CD4-positive, alpha-beta memory T cell (primary cell): Measurements from ENCODE around the gene CCSER1. TPM values are rescaled to one million over a fixed set of nuclear protein-coding genes. Genes with fewer than 3 reads are reported as not detected.

Source experiments
- CTCF ChIA-PET: fragments of 350-600 bp; sonication (Branson Sonifier 250); formaldehyde crosslinking; loops from one replicate; lab custom pipeline; 2021; ENCODE audit warnings: inconsistent platforms; ENCODE audit not compliant: partially characterized antibody; lab: Charles Lee
- POLR2A ChIA-PET: fragments of 350-600 bp; sonication (Branson Sonifier 250); formaldehyde crosslinking; loops from one replicate; lab custom pipeline; 2021; ENCODE audit not compliant: partially characterized antibody; lab: Charles Lee
- DNase-seq, 5 donors: peaks; one replicate each; pipeline versions ENCODE4 v3.0.0 to v3.0.0-alpha.2; 2020 to 2022; ENCODE audit warnings: mixed read lengths in 1 of 5
- H3K27ac ChIP-seq: one replicate; pipeline ENCODE4 v1.7.0; 2013; ENCODE audit warnings: low read depth, low read length
- H3K27me3 ChIP-seq: 2 replicates; pipeline ENCODE4 v1.7.0; 2013; ENCODE audit warnings: mild to moderate bottlenecking, low read length, moderate library complexity; ENCODE audit not compliant: insufficient read depth
- H3K36me3 ChIP-seq: 2 replicates; pipeline ENCODE4 v1.7.0; 2013; ENCODE audit warnings: mild to moderate bottlenecking, low read length, moderate library complexity; ENCODE audit not compliant: insufficient read depth
- H3K4me1 ChIP-seq: 2 replicates; pipeline ENCODE4 v1.7.0; 2013; ENCODE audit warnings: mild to moderate bottlenecking, low read length, moderate library complexity; ENCODE audit not compliant: insufficient read depth
- H3K4me3 ChIP-seq, 2 donors: one replicate each; pipeline ENCODE4 v1.7.0; 2013; ENCODE audit warnings: low read length in 2 of 2, mild to moderate bottlenecking in 1 of 2
- H3K9me3 ChIP-seq, 2 donors: one replicate each; pipeline ENCODE4 v1.7.0; 2013; ENCODE audit warnings: low read length in 2 of 2, control low read depth in 1 of 2; ENCODE audit not compliant: control insufficient read depth in 1 of 2
- H3K27ac Mint-ChIP-seq, 7 donors: one replicate each; pipeline ENCODE4 v1.8.0; 2020 to 2021; ENCODE audit warnings: mixed read lengths in 7 of 7, mild to moderate bottlenecking in 6 of 7, inconsistent platforms in 3 of 7, moderate library complexity in 3 of 7
- H3K27me3 Mint-ChIP-seq, 2 donors: one replicate each; pipeline ENCODE4 v1.8.0; 2020 to 2021; ENCODE audit warnings: mixed read lengths in 2 of 2
- H3K36me3 Mint-ChIP-seq, 2 donors: one replicate each; pipeline ENCODE4 v1.8.0; 2020 to 2021; ENCODE audit warnings: mixed read lengths in 2 of 2, inconsistent platforms in 1 of 2, mild to moderate bottlenecking in 1 of 2
- H3K4me1 Mint-ChIP-seq, 4 donors: one replicate each; pipeline ENCODE4 v1.8.0; 2020 to 2021; ENCODE audit warnings: mixed read lengths in 4 of 4, mild to moderate bottlenecking in 1 of 4
- H3K4me3 Mint-ChIP-seq, 8 donors: one replicate each; pipeline ENCODE4 v1.8.0; 2020 to 2021; ENCODE audit warnings: mixed read lengths in 8 of 8, mild to moderate bottlenecking in 7 of 8, moderate library complexity in 6 of 8, inconsistent platforms in 3 of 8
- H3K9me3 Mint-ChIP-seq, 8 donors: one replicate each; pipeline ENCODE4 v1.8.0; 2020 to 2021; ENCODE audit warnings: mixed read lengths in 8 of 8, mild to moderate bottlenecking in 5 of 8, inconsistent platforms in 3 of 8, moderate library complexity in 1 of 8
- intact Hi-C: fragments of 100-400 bp; cut with micrococcal nuclease; formaldehyde crosslinking; loops from one replicate; pipeline ENCODE4 v1.15.1; 2023
- polyA plus RNA-seq, 2 donors: library from polyadenylated mRNA; unstranded; fragments of 300-500 nt; fragmentation: Illumina TruSeq; gene quantifications; one replicate each; pipeline ENCODE4 v1.2.3, GENCODE V29; 2021
- total RNA-seq, 2 experiments: library from RNA; stranded (reverse); gene quantifications; one replicate each; pipeline ENCODE4 v1.2.3, GENCODE V29; 2021

Gene CCSER1
- total and polyA plus RNA-seq, 4 experiments from 2014 or later, result 0.47 to 2.0 (median 1.7) TPM; not detected in 1

DNA sequence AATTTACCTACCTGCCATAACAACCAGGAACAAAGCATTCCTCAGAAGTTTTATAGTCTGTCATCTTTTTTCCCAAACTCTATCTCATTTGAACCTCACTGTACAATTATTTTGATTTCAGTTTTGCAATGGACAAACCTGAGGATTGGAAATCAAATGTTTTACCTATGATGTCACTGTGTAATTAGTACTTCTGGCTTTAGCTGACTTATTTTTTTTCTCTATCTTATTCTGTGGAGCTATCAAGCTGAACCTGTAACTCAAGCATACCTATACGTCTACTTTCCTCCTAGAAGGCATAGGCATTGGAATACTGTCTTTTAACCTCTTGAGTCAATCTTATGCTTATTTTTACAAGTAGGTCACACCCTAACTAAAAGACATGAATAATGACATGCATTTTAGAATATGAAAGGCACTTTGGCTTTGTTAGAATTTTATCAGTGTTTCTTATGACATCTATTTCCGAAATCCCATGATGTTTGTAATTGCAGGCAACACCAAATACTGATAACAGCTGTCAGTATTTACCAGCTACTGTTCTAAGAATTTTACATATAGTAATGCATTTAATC lies 21.5 kb downstream of the CCSER1 start:
- H3K4me3 ChIP-seq, result no peak overlapping the region
- Mint-ChIP-seq H3K9me3 (peaks cover 0 to 4% (median under 1%) of the 10 kb centered on the region in 8 donors), H3K4me3 (no peak overlapping the region), H3K4me1 (no peaks in the 10 kb centered on the region), H3K27ac (no peak overlapping the region), H3K36me3 (no peaks in the 10 kb centered on the region), H3K27me3 (peaks cover 0 to 1% of the 10 kb centered on the region in 2 donors)
- POLR2A ChIA-PET, result no interaction called here
- CTCF ChIA-PET, result no interaction called here
- DNase-seq, result no peak
- no peaks in the 10 kb centered on the region for H3K4me1 ChIP-seq
- H3K36me3 ChIP-seq, result no peaks in the 10 kb centered on the region
- no peak overlapping the region for H3K27ac ChIP-seq
- H3K27me3 ChIP-seq, result no peaks in the 10 kb centered on the region
- no peaks in the 10 kb centered on the region for H3K9me3 ChIP-seq
- intact Hi-C loops, result no loop called here

DNA sequence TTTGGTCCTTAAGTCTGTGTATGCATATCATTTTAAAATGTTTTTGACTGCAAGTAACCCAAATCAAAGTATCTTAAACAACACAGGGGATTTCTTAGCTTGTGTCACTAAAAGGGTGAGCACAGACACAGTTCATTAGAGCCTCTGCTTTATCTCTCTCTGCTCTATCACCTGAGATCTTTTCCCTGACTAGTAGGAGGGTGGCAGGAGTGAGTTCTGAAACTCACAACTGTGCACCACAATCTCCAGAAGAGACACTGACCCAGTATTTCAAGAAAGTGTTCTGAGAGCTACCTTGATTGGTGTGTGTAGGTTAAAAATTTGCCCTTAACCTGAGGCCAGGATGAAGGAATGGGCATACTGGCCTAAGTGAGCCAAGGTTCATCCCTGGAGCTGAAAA lies 24.8 kb downstream of the CCSER1 start:
- Histone ChIP-seq H3K4me1 (no peaks in the 10 kb centered on the region), H3K9me3 (no peaks in the 10 kb centered on the region), H3K27me3 (no peaks in the 10 kb centered on the region), H3K4me3 (no peak overlapping the region), H3K36me3 (no peaks in the 10 kb centered on the region), H3K27ac (no peak overlapping the region)
- no peak for DNase-seq
- no peaks in the 10 kb centered on the region for H3K36me3 Mint-ChIP-seq
- ChIA-PET POLR2A (no interaction called here), CTCF (no interaction called here)
- no peak overlapping the region for H3K4me3 Mint-ChIP-seq
- peak overlapping the region in 1 of 7 donors; percentile 11 for H3K27ac Mint-ChIP-seq
- intact Hi-C loops, result no loop called here
- no peaks in the 10 kb centered on the region for H3K4me1 Mint-ChIP-seq
- H3K9me3 Mint-ChIP-seq, result peaks cover 0 to 6% (median 3%) of the 10 kb centered on the region in 8 donors
- H3K27me3 Mint-ChIP-seq, result no peaks in the 10 kb centered on the region

DNA sequence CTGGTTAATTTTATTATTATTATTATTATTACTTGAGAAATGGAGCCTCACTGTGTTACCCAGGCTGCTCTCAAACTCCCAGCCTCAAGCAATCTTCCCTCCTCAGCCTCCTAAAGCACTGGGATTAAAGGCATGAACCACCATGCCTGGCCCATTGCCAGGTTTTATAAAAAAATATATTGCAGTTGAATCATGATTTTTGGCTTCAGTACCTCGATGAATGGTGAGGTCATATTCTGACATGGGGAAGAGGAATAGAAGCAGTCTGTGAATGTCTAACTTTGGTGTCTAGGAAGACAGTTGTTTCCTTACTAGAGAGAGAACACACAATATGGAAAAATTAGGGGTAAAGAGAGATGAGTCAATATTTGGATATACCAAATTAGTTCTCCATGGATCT lies 32.0 kb downstream of the CCSER1 start:
- no peaks in the 10 kb centered on the region for H3K9me3 ChIP-seq
- no peaks in the 10 kb centered on the region for H3K27me3 ChIP-seq
- H3K36me3 Mint-ChIP-seq, result no peaks in the 10 kb centered on the region
- no peaks in the 10 kb centered on the region for H3K4me1 ChIP-seq
- H3K27ac ChIP-seq, result no peak overlapping the region
- CTCF ChIA-PET, result no interaction called here
- H3K27ac Mint-ChIP-seq, result no peak overlapping the region
- H3K36me3 ChIP-seq, result no peaks in the 10 kb centered on the region
- peaks cover 0 to 5% (median 0%) of the 10 kb centered on the region in 8 donors for H3K9me3 Mint-ChIP-seq
- no peaks in the 10 kb centered on the region for H3K4me1 Mint-ChIP-seq
- intact Hi-C loops, result no loop called here
- H3K4me3 Mint-ChIP-seq, result no peak overlapping the region
- POLR2A ChIA-PET, result no interaction called here
- H3K4me3 ChIP-seq, result no peak overlapping the region
- no peak for DNase-seq
- no peaks in the 10 kb centered on the region for H3K27me3 Mint-ChIP-seq

DNA sequence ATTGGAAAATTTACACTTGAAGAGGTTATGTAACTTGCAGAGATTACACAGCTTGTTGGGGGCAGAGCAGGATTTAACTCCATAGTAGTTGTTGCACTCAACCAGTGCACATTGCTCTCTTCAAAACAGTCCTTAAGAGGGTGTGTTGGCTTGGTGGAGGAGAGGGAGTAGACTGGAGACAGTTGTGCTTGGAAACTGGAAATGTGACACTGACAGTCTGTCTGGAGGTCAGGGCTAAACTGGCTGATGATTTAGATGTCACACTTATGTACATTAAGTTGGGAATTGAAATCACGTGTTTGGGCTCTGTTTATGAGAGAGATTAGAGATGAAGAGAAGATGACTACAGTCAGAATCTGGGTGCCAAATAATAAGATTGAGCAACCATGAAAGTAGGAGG lies 32.9 kb downstream of the CCSER1 start:
- Histone ChIP-seq H3K9me3 (no peaks in the 10 kb centered on the region), H3K4me1 (no peaks in the 10 kb centered on the region), H3K36me3 (no peaks in the 10 kb centered on the region), H3K27me3 (no peaks in the 10 kb centered on the region), H3K27ac (no peak overlapping the region), H3K4me3 (no peak overlapping the region)
- Mint-ChIP-seq H3K36me3 (no peaks in the 10 kb centered on the region), H3K9me3 (peaks cover 0 to 5% (median 0%) of the 10 kb centered on the region in 8 donors), H3K27me3 (peaks cover 0 to 1% of the 10 kb centered on the region in 2 donors), H3K4me1 (no peaks in the 10 kb centered on the region), H3K4me3 (no peak overlapping the region), H3K27ac (no peak overlapping the region)
- intact Hi-C loops, result no loop called here
- no peak for DNase-seq
- ChIA-PET CTCF (no interaction called here), POLR2A (no interaction called here)

DNA sequence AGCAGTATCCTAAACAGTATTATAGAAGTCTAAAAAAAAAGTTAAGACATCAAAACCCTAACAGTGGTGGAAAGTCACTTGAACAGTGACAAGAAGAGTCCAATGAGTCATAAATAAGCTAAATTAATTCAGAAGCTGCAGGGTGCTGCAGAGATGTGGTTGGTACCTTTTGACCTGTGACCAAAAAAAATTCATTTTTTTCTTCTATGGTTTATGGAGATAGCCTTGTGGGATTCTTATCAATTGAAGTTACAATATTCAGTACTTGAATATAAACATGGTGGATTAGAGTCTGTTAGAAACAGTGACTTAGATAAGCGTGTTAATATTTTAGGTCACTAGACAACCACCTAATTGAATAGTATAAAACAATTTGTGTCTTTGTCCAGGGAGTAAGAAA lies 35.4 kb downstream of the CCSER1 start:
- Histone ChIP-seq H3K9me3 (no peaks in the 10 kb centered on the region), H3K27me3 (no peaks in the 10 kb centered on the region), H3K36me3 (no peaks in the 10 kb centered on the region), H3K27ac (no peak overlapping the region), H3K4me3 (no peak overlapping the region), H3K4me1 (no peaks in the 10 kb centered on the region)
- Mint-ChIP-seq H3K4me3 (no peak overlapping the region), H3K36me3 (no peaks in the 10 kb centered on the region), H3K27ac (no peak overlapping the region), H3K27me3 (peaks cover 0 to 1% of the 10 kb centered on the region in 2 donors), H3K9me3 (peaks cover 0 to 2% (median 0%) of the 10 kb centered on the region in 8 donors), H3K4me1 (peaks cover 0 to 1% (median 0%) of the 10 kb centered on the region in 4 donors)
- DNase-seq, result no peak
- CTCF ChIA-PET, result no interaction called here
- POLR2A ChIA-PET, result no interaction called here
- intact Hi-C loops, result no loop called here

DNA sequence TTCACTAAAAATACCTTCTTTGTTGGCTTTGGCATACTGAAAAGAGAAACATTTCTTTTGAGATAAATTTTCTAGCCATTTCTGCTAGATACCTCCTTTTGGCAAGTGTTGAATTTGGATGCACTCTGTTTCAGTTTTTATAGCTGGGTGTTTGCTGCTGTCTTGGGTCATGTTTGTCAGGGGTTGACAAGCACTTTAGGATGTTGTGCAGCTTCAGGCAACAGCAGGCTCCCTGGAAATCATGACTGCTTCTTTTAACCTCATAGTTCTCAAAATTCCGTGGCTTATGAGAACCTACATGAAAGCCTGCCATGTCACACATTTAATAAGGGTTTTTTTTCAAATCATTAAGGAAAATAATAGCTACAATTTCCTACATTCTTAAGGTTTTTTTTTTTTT lies 36.7 kb downstream of the CCSER1 start:
- Histone ChIP-seq H3K27ac (no peak overlapping the region), H3K27me3 (no peaks in the 10 kb centered on the region), H3K36me3 (no peaks in the 10 kb centered on the region), H3K4me1 (no peaks in the 10 kb centered on the region), H3K9me3 (no peaks in the 10 kb centered on the region), H3K4me3 (no peak overlapping the region)
- Mint-ChIP-seq H3K9me3 (peaks cover 0 to 1% (median 0%) of the 10 kb centered on the region in 8 donors), H3K36me3 (no peaks in the 10 kb centered on the region), H3K27ac (no peak overlapping the region), H3K4me1 (peaks cover 0 to 1% (median 0%) of the 10 kb centered on the region in 4 donors), H3K27me3 (peaks cover 0 to 1% of the 10 kb centered on the region in 2 donors), H3K4me3 (no peak overlapping the region)
- intact Hi-C loops, result no loop called here
- no peak for DNase-seq
- CTCF ChIA-PET, result no interaction called here
- POLR2A ChIA-PET, result no interaction called here

DNA sequence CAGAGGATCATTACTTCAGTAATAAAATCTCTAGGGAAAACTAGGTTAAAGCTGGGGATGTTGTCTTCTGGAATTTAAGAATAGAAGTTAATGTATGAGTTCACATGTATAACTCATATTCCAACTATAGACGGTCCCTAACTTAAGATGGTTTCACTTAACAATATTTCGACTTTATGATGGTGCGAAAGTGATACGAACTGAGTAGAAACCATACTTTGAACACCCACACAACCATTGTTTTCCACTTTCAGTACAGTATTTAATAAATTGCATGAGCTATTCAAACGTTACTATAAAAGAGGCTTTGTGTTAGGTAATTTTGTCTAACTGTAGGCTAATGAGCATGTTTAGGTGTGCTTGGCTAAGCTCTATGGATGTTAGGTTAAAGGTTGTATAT lies 38.7 kb downstream of the CCSER1 start:
- H3K4me3 Mint-ChIP-seq, result no peak overlapping the region
- no peaks in the 10 kb centered on the region for H3K36me3 Mint-ChIP-seq
- H3K27me3 ChIP-seq, result no peaks in the 10 kb centered on the region
- peaks cover 0 to 1% (median 0%) of the 10 kb centered on the region in 4 donors for H3K4me1 Mint-ChIP-seq
- no peaks in the 10 kb centered on the region for H3K9me3 ChIP-seq
- H3K9me3 Mint-ChIP-seq, result peaks cover 0 to 5% (median 2%) of the 10 kb centered on the region in 8 donors
- no peak overlapping the region for H3K27ac Mint-ChIP-seq
- intact Hi-C loops, result no loop called here
- DNase-seq, result no peak
- no peaks in the 10 kb centered on the region for H3K36me3 ChIP-seq
- peaks cover 2 to 4% of the 10 kb centered on the region in 2 donors for H3K27me3 Mint-ChIP-seq
- POLR2A ChIA-PET, result no interaction called here
- no peak overlapping the region for H3K27ac ChIP-seq
- no peak overlapping the region for H3K4me3 ChIP-seq
- CTCF ChIA-PET, result no interaction called here
- no peaks in the 10 kb centered on the region for H3K4me1 ChIP-seq
